ENCODE results near the gene DNM2.

DNA sequence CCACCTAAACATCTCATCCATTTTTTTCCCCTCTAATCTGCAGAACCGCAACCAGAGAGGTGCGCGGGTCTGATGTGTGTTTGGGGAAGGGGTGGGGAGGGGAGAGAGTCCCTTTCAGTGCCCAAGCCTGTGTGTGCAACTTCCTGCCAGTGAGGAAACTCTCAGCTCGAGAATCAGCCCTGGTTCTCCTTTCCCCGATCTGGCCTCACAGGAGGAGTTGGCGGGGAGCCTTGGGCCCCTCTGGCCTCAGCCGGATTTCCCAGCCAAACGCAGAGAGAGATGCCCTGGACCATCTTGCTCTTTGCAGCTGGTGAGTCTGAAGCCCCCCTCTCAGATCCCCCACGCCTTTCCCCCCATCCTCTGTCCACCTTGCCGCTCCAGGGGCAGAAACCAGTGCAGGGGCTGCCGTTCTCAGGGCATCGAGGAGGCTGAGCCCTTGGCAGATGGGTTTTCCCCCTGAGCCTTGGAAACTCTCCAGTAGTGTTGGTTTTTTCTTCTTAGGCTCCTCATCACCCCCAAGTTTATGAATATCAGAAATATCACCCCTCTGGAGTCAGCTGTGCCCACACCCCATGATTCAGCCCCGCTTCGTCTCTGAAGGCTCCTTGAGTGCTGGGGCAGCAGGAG lies 130.5 kb downstream of the DNM2 start, which contains the start of gene C19orf38:
- TF ChIP-seq, protein P1, sequence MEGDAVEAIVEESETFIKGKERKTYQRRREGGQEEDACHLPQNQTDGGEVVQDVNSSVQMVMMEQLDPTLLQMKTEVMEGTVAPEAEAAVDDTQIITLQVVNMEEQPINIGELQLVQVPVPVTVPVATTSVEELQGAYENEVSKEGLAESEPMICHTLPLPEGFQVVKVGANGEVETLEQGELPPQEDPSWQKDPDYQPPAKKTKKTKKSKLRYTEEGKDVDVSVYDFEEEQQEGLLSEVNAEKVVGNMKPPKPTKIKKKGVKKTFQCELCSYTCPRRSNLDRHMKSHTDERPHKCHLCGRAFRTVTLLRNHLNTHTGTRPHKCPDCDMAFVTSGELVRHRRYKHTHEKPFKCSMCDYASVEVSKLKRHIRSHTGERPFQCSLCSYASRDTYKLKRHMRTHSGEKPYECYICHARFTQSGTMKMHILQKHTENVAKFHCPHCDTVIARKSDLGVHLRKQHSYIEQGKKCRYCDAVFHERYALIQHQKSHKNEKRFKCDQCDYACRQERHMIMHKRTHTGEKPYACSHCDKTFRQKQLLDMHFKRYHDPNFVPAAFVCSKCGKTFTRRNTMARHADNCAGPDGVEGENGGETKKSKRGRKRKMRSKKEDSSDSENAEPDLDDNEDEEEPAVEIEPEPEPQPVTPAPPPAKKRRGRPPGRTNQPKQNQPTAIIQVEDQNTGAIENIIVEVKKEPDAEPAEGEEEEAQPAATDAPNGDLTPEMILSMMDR (IDR thresholded peaks at IDR 0.05): no peak
- TF ChIP-seq POLR2A (IDR thresholded peaks at IDR 0.05): no peak

Data from testis (tissue), 2 donors.